NCI-H1105 treated with DMSO at 0.1 percent for 48 hours (cell line): Measurements from ENCODE around the gene PPP1CA.

ENCODE experiments used
- DNase-seq: peaks from one replicate; lab custom pipeline; 2025; lab: John Stamatoyannopoulos, UW

PPP1CA gene

GRCh38 chr11:67401495-67402191 lies at the start of gene PPP1CA:
Gene PPP1CA (minus strand): TSS chr11:67401858. CDS start chr11:67401782, 76 bp downstream.
- peak; percentile 74 for DNase-seq

- DNase-seq: no peak
Measured at GRCh38 chr11:67450796-67451657, 49.4 kb upstream of the PPP1CA start.

DNA sequence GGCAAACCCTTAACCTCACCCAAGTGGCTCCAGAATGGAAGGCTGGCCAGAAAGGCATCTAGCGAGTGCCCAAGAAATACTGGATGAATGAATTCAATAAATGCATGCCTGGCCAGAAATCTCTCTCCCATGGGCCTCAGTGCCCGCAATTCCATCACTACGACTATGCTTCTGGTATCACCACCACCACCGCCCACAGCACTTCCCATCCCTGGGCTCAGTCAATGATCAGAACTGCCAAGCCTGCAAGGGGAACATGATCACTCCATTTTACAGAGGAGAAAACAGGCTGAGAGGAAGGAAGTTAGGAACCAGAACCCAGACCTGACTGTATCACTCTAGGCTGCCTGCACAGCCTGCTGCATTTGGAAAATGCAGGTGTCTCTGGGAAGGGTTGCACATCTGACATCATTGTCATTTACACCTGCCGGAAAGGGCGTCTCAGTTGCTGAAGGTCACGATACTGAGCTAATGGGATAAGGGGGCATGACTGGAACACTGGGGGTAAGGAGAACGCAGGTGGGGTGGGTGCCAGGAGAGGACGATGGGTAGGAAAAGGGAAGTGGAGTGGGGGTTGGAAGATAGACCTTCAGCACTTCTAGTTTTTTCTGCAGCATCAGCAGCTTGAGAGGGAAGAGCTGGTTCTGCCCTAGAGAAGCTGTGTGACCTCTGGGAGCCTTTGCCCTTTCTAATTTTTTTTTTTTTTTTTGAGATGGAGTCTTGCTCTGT lies 47.6 kb upstream of the PPP1CA start:
- DNase-seq: no peak

DNA sequence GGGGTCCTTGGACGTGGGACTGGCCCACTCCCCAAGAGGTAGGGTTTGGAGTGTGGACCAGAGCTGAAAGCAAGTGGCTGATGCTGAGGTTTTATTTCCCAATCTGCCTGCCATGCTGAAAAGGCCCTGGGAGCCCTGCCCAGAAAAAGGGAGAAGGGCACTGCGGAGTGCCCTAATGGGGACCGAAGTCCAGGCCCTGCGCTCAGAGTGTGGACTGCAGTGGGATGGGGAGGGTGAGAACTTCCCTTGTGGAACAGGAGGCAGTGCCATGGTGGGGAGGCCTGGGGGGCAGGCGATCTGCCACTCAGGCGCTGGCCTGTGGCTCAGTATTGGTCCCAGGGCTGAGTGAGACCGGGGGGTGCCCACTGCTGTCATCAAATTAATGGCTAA lies 46.6 kb upstream of the PPP1CA start:
- no peak for DNase-seq

GRCh38 chr11:67445515-67445914 lies 43.9 kb upstream of the PPP1CA start:
- no peak for DNase-seq

- DNase-seq: no peak
Measured at GRCh38 chr11:67442504-67443404, 41.1 kb upstream of the PPP1CA start.

- DNase-seq: no peak
Measured at GRCh38 chr11:67441731-67442351, 40.2 kb upstream of the PPP1CA start.

DNA sequence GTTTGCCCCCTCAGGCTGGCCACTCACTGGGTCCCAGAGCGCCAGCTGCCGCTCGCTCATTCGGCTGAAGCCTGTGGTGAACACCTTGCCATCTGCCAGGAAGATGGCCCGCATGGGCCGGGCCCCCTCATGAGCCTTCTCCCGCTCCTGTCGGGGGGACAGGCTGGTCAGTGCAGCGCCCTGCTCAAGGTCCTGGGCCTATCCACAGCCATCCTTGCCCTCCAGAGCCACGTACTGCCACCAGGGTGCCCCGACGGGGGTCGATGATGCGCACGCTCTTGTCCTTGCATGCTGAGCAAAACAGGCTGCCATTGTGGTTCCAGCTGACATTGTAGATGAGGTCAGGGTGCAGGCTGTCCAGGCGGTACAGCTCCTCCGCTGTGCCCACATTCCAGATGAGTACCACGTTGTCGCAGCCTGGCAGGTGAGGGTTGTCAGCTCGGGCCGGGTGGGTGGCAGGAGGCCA lies 39.5 kb upstream of the PPP1CA start:
- DNase-seq: no peak

DNA sequence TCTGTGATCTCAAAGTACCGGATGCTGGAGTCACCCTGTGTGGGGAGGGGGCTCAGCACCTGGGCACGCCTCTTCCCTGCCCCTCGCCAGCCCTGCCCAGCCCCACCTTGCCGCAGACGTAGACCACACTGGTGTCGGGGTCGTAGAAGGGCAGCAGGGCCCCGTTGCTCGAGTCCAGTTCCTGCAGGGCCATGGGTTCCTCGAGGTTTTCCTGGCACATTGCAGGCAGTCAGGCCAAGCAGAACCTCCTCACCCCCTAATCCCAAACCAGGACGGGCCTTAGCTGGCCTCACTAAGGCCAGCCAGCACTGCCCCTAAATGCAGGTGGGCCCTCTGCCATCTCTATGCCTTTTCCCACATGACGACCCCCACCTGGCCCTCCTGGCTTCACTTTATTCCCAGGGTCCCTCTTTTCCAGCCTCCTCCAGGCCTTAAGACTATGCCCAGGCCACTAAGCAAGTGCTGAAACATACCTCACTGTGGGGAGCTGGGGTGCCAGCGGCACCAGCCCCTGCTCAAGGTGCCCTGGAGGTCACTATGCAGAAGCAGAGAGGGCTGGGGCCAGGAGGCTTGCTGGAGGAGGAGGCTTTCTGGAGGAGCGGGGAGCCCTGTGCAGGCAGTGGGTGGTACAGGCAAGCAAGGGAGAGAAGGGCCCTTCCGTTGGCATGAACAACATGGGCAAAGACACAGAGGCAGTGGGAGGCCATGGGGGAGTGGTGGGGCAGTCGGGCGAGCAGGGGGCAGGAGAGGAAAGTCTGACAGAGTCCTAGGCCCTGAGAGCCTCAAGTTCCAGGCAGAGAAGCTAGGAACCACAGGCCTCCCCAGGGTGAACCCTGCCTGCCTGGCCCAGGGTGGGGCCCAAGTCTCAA lies 38.8 kb upstream of the PPP1CA start:
- DNase-seq: no peak

GRCh38 chr11:67439321-67440228 lies 37.9 kb upstream of the PPP1CA start:
- no peak for DNase-seq

DNA sequence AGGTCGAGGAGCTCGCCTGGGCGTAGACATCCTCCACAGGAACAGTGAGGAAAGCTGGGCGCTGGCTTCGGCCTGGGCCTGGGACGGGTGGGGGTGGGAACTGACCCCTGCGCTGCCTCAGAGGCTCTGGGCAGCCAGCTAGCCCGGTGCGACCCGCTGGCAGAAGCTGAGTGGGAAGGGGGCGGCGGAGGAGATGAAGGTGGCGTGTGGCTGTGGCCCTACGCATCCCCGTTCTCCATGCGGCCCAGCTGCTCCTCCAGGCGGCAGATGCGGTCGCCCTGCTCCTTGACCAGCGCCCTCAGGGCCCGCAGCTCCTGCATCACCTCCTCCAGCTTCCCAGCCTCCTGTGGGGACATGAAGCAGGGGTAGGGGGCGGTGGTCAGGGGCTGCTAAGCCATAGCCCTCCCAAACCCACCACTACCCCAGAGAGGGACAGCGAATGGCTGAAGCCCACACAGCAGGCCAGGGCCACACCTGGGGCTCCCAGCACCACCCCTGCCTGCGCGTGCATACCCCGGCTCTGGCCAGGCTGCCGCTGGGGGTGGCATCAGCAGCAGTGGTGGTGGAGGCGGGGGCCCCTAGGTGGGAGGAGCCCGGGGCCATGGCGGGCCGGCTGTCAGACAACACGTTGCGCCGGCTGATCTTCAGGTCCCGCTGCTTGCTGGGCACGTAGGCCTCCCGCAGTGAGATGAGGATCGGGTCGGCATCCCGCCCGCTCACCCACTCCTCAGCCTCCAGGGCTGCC lies 36.7 kb upstream of the PPP1CA start:
- no peak for DNase-seq

- no peak for DNase-seq
Measured at GRCh38 chr11:67437809-67438157, 36.1 kb upstream of the PPP1CA start.

- no peak for DNase-seq
Measured at GRCh38 chr11:67437082-67437808, 35.6 kb upstream of the PPP1CA start, which contains the start of gene PTPRCAP. Gene PTPRCAP (minus strand): TSS chr11:67437682. CDS start chr11:67437619, 63 bp downstream.

- no peak for DNase-seq
Measured at GRCh38 chr11:67436459-67437081, 34.9 kb upstream of the PPP1CA start.

GRCh38 chr11:67435727-67436458 lies 34.2 kb upstream of the PPP1CA start:
- no peak for DNase-seq

DNA sequence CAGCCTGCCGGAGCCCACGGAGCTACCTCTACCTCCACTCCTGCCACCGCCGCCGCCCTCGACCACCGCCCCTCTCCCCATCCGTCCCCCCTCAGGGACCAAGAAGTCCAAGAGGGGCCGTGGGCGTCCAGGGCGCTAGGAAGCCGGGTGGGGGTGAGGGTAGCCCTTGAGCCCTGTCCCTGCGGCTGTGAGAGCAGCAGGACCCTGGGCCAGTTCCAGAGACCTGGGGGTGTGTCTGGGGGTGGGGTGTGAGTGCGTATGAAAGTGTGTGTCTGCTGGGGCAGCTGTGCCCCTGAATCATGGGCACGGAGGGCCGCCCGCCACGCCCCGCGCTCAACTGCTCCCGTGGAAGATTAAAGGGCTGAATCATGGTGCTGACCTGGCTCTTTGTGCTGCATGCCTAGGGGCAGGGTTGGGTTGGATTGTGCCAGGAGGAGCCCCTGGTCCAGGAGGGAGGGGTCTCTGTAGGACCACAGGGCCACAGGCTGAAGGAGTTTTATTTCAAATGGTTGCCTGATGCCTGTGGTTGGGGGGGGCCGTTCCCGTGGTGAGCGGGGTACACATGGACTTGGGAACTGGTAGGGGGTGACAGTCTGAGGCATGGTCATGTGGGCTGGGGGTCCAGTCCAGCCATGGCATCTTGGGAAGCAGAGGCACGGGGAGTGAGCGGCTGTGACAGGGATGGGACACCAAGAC lies 33.5 kb upstream of the PPP1CA start:
- no peak for DNase-seq
